Caco-2 (cell line): ENCODE results near the gene MAD1L1. TPM values are rescaled to one million over a fixed set of nuclear protein-coding genes. Genes with fewer than 3 reads are reported as not detected.
A peak's percentile ranks its signal among the peaks of the same experiment; 100 is the strongest.

Source experiments
- BruUV-seq: library from RNA; stranded (reverse); fragments of 400-500 nt; replicated peaks from 2 replicates; lab custom pipeline; 2021; lab: Mats Ljungman, UMichigan
- CTCF ChIA-PET: fragments of 300-600 bp; sonication (Branson Sonifier 250); formaldehyde crosslinking; loops from one replicate; lab custom pipeline; 2022; ENCODE audit warnings: antibody characterized with exemption; lab: Charles Lee
- POLR2A ChIA-PET: fragments of 300-600 bp; sonication (Branson Sonifier 250); formaldehyde crosslinking; loops from one replicate; lab custom pipeline; 2022; ENCODE audit warnings: antibody characterized with exemption; lab: Charles Lee
- DNase-seq, 2 experiments: peaks; one replicate each; pipeline versions ENCODE4 v3.0.0 to v3.0.0-alpha.2; 2020 to 2022
- H3K27me3 ChIP-seq: replicated peaks from 2 replicates; pipeline ENCODE4 v1.6.0; 2011; ENCODE audit warnings: low read length; ENCODE audit not compliant: control insufficient read depth, insufficient read depth
- H3K36me3 ChIP-seq: 2 replicates; pipeline ENCODE4 v1.5.1; 2011; ENCODE audit warnings: low read length; ENCODE audit not compliant: control insufficient read depth, insufficient read depth
- H3K4me1 ChIP-seq: fragments of 250-450 bp; sonication (Bioruptor Pico); 2 replicates; pipeline ENCODE4 v1.5.1; 2020; ENCODE audit warnings: mild to moderate bottlenecking
- H3K4me3 ChIP-seq: 2 replicates; pipeline ENCODE4 v1.5.1; 2011; ENCODE audit warnings: low read depth, mild to moderate bottlenecking, control low read depth, low read length
- H3K9me3 ChIP-seq: fragments of 250-450 bp; sonication (Bioruptor Pico); 2 replicates; pipeline ENCODE4 v1.5.1; 2020; ENCODE audit warnings: mild to moderate bottlenecking, moderate library complexity
- H3K27ac Mint-ChIP-seq: one replicate; pipeline ENCODE4 v1.8.0; 2022; ENCODE audit warnings: mixed read lengths; ENCODE audit not compliant: unreplicated experiment
- H3K27me3 Mint-ChIP-seq: one replicate; pipeline ENCODE4 v1.8.0; 2022; ENCODE audit warnings: mixed read lengths; ENCODE audit not compliant: insufficient read depth, unreplicated experiment
- H3K36me3 Mint-ChIP-seq: one replicate; pipeline ENCODE4 v1.8.0; 2022; ENCODE audit warnings: mild to moderate bottlenecking, mixed read lengths; ENCODE audit not compliant: insufficient read depth, unreplicated experiment
- H3K4me1 Mint-ChIP-seq: one replicate; pipeline ENCODE4 v1.8.0; 2022; ENCODE audit warnings: low read depth, mixed read lengths; ENCODE audit not compliant: unreplicated experiment
- H3K4me3 Mint-ChIP-seq: one replicate; pipeline ENCODE4 v1.8.0; 2022; ENCODE audit warnings: mild to moderate bottlenecking, moderate library complexity, mixed read lengths; ENCODE audit not compliant: unreplicated experiment
- H3K9me3 Mint-ChIP-seq: one replicate; pipeline ENCODE4 v1.8.0; 2022; ENCODE audit warnings: mixed read lengths; ENCODE audit not compliant: unreplicated experiment
- intact Hi-C: fragments of 100-400 bp; cut with micrococcal nuclease; formaldehyde crosslinking; loops from one replicate; pipeline ENCODE4 v1.10.0; 2022; ENCODE audit not compliant: unreplicated experiment
- total RNA-seq: library from RNA; stranded (reverse); gene quantifications from 2 replicates; pipeline ENCODE4 v1.2.3, GENCODE V29; 2022
- TF ChIP-seq, protein P1 (sequence below), 2 experiments: fragments of 200-600 bp in 1 of 2; IDR thresholded peaks; 1 replicate in 1 of 2; 2 replicates in 1 of 2; pipeline versions ENCODE4 v1.5.1 to v1.8.0; 2011 to 2022; ENCODE audit warnings: antibody characterized with exemption in 1 of 2, control low read depth in 1 of 2, inconsistent platforms in 1 of 2, low read depth in 1 of 2, low read length in 1 of 2, mild to moderate bottlenecking in 1 of 2, moderate library complexity in 1 of 2; ENCODE audit not compliant: insufficient read depth in 1 of 2, severe bottlenecking in 1 of 2, unreplicated experiment in 1 of 2

The MAD1L1 gene
- total RNA-seq, 1 experiment from 2014 or later = 58.6 TPM

DNA sequence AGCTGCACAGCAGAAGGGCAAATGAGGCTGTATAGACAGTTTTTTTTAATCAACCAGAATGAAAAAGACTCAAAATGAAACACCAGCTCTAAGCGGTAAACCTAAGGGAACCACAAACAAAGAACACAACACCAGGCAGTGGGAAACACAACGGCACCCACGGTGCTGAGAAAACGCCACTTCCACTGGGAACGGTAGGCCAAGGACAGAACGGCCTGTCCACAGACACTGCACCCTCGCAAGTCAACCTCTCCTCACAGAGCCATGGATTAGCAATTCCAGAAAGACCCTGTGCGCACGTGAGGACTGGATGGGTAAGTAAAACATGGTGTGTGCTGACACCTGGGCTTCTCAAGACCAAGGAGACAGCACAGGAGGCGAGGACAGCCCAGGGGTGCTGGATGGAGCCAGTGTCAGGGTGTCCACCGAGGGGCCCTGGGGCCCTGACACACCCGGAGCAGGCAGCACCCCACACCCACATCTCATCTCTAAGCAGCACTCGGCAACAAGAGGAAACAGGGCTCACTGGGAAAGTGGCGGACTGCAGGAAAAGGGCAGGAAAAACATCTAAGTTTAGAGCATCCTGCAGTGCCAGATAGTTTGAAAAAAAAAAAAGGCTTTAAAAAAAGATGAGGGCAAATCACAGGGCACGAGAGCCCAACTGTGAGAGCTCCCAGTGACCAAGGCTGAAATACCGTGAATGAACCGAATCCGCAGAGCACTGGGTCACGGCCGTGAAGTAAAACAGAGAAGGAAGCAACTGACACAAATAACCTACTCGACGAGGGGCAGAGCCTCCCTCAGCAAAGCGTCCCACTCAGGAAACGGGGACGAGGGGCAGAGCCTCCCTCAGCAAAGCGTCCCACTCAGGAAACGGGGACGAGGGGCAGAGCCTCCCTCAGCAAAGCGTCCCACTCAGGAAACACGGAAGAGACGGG lies 120.2 kb downstream of the MAD1L1 start:
- no peak for DNase-seq
- no peaks in the 10 kb centered on the region for H3K27me3 Mint-ChIP-seq
- BruUV-seq = no TSS peak
- Histone ChIP-seq H3K4me3 (no peak overlapping the region), H3K36me3 (peaks cover 2% of the 10 kb centered on the region; the same call in 1 of the 2 replicates), H3K9me3 (no peaks in the 10 kb centered on the region), H3K4me1 (peaks cover 16% of the 10 kb centered on the region), H3K27me3 (no peaks in the 10 kb centered on the region)
- H3K36me3 Mint-ChIP-seq = peaks cover 31% of the 10 kb centered on the region
- intact Hi-C loops = no loop called here
- peak overlapping the region; percentile 20 for H3K27ac Mint-ChIP-seq
- ChIA-PET POLR2A (no interaction called here), CTCF (no interaction called here)
- no peak overlapping the region for H3K4me3 Mint-ChIP-seq
- no peaks in the 10 kb centered on the region for H3K9me3 Mint-ChIP-seq
- TF ChIP-seq, protein P1, sequence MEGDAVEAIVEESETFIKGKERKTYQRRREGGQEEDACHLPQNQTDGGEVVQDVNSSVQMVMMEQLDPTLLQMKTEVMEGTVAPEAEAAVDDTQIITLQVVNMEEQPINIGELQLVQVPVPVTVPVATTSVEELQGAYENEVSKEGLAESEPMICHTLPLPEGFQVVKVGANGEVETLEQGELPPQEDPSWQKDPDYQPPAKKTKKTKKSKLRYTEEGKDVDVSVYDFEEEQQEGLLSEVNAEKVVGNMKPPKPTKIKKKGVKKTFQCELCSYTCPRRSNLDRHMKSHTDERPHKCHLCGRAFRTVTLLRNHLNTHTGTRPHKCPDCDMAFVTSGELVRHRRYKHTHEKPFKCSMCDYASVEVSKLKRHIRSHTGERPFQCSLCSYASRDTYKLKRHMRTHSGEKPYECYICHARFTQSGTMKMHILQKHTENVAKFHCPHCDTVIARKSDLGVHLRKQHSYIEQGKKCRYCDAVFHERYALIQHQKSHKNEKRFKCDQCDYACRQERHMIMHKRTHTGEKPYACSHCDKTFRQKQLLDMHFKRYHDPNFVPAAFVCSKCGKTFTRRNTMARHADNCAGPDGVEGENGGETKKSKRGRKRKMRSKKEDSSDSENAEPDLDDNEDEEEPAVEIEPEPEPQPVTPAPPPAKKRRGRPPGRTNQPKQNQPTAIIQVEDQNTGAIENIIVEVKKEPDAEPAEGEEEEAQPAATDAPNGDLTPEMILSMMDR (IDR thresholded peaks at IDR 0.05; ENCODE audit: insufficient read depth in 1 of 2, low read depth in 1 of 2, low read length in 1 of 2, severe bottlenecking in 1 of 2, unreplicated experiment in 1 of 2) = no peak
- no peaks in the 10 kb centered on the region for H3K4me1 Mint-ChIP-seq

DNA sequence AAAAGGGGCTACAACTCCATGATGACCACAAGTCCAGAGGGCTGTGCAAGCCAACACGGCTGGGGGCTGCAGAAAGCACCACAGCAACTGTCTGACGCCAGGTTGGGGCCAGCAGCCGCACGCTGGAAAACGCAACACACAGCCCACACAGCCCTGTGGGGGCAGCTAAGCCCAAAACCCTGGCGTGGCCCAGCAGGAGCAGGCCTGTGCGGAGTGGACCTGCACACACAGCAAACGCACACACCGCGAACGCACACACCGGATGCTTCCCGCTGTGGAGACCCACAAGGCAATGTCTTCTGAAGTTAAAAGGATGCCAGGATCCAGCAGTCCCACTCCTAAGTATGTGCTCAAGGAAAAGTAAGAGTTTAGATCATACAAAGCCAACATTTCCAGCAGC lies 121.2 kb downstream of the MAD1L1 start:
- Histone ChIP-seq H3K36me3 (peaks cover 2% of the 10 kb centered on the region; the same call in 1 of the 2 replicates), H3K4me3 (no peak overlapping the region), H3K4me1 (peaks cover 16% of the 10 kb centered on the region), H3K27me3 (no peaks in the 10 kb centered on the region), H3K9me3 (no peaks in the 10 kb centered on the region)
- no peaks in the 10 kb centered on the region for H3K4me1 Mint-ChIP-seq
- no peak for DNase-seq
- no peaks in the 10 kb centered on the region for H3K27me3 Mint-ChIP-seq
- H3K9me3 Mint-ChIP-seq = no peaks in the 10 kb centered on the region
- no TSS peak for BruUV-seq
- intact Hi-C loops = no loop called here
- no peak overlapping the region for H3K4me3 Mint-ChIP-seq
- H3K27ac Mint-ChIP-seq = no peak overlapping the region
- peaks cover 37% of the 10 kb centered on the region for H3K36me3 Mint-ChIP-seq
- CTCF ChIA-PET = no interaction called here
- POLR2A ChIA-PET = no interaction called here
- TF ChIP-seq, protein P1 (IDR thresholded peaks at IDR 0.05; ENCODE audit: insufficient read depth in 1 of 2, low read depth in 1 of 2, low read length in 1 of 2, severe bottlenecking in 1 of 2, unreplicated experiment in 1 of 2) = no peak

DNA sequence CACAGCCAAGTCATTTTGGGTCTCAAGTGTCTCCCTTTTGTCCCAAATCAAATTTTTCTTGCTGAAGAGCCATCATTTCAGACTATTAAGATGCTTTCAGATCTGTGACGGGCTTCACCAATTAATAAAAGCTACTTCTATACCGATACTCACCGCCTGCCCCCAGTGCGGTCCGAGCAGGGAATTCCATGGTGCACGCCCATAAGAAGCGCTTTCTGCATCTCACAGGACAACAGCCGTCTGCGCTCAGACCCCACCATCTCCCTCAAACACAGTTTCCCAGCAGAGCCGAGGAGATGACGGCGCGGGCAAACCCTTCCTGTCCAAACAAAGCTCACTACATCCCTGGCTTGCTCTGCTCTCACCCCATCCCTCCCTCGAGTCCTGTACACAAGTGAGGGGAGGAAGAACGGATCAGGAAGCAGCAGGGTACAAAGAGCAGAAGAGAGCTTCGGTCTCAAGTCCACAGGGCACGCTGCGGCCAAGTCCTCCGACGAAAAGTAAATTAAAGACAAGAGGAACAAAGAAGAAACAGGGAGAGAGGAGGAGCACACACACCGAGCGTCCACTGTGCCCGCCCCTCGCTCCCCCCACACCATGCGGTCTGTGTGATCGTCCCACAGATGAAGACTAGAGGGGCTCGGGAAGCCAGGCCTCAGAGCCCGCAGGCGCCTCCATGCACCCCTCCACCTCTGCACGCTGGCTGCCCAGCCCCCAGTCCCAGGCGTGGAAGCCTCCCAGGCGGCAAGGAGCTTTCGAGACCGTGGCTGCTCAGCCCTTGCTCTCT lies 121.9 kb downstream of the MAD1L1 start:
- H3K4me1 Mint-ChIP-seq = no peaks in the 10 kb centered on the region
- no peak overlapping the region for H3K4me3 Mint-ChIP-seq
- TF ChIP-seq, protein P1 (IDR thresholded peaks at IDR 0.05; ENCODE audit: insufficient read depth in 1 of 2, low read depth in 1 of 2, low read length in 1 of 2, severe bottlenecking in 1 of 2, unreplicated experiment in 1 of 2) = no peak
- no TSS peak for BruUV-seq
- peaks cover 2% of the 10 kb centered on the region; the same call in 1 of the 2 replicates for H3K36me3 ChIP-seq
- no peaks in the 10 kb centered on the region for H3K9me3 ChIP-seq
- intact Hi-C loops = no loop called here
- peaks cover 16% of the 10 kb centered on the region for H3K4me1 ChIP-seq
- ChIA-PET CTCF (no interaction called here), POLR2A (no interaction called here)
- peaks cover 37% of the 10 kb centered on the region for H3K36me3 Mint-ChIP-seq
- DNase-seq = no peak
- no peak overlapping the region for H3K4me3 ChIP-seq
- H3K27me3 ChIP-seq = no peaks in the 10 kb centered on the region
- peak overlapping the region; percentile 57 for H3K27ac Mint-ChIP-seq
- H3K9me3 Mint-ChIP-seq = no peaks in the 10 kb centered on the region
- H3K27me3 Mint-ChIP-seq = no peaks in the 10 kb centered on the region
